ENCODE results near the gene STAT3. TPM values are rescaled to one million over a fixed set of nuclear protein-coding genes. Genes with fewer than 3 reads are reported as not detected.
A peak's percentile ranks its signal among the peaks of the same experiment; 100 is the strongest.

STAT3 gene
- total and polyA plus RNA-seq, 9 of the 15 experiments (the other 6 are each of a cell fraction or from before 2014, with no cell fraction given), result 90.0 to 179 (median 114) TPM

GRCh38 chr17:42317266-42317845 is 70.9 kb downstream of the STAT3 start (continued):
- TF ChIP-seq RBM39 (optimal IDR thresholded peaks at IDR 0.05; ENCODE audit: low read depth, low read length), result no peak
- TF ChIP-seq ARID1B (IDR thresholded peaks at IDR 0.05), result 0 out of 2 replicates have a peak, but pooled peaks have one; percentile 22
- no peak; the same call in 1 of the 2 replicates for TF ChIP-seq ELF1 (tag; IDR thresholded peaks at IDR 0.05)
- no peak for TF ChIP-seq TRIM28 (IDR thresholded peaks at IDR 0.05)
- TF ChIP-seq BACH1 (tag; IDR thresholded peaks at IDR 0.05), result 0 out of 2 replicates have a peak, but pooled peaks have one; percentile 15
- TF ChIP-seq THRA (IDR thresholded peaks at IDR 0.05), result no peak
- TF ChIP-seq HMBOX1 (IDR thresholded peaks at IDR 0.05), result peak; percentile 61; the same call in 1 of the 2 replicates
- TF ChIP-seq SMARCA5 (IDR thresholded peaks at IDR 0.05), result no peak
- no peak for TF ChIP-seq HNRNPK (IDR thresholded peaks at IDR 0.05; ENCODE audit: low read depth, low read length, poor library complexity, severe bottlenecking)
- no peak for TF ChIP-seq CLOCK (CRISPR knock-in tag; IDR thresholded peaks at IDR 0.05; ENCODE audit: borderline replicate concordance)
- TF ChIP-seq FOXA3 (CRISPR knock-in tag; conservative IDR thresholded peaks at IDR 0.05 in 1 of 2, IDR thresholded peaks at IDR 0.05 in 1 of 2), result no peak
- TF ChIP-seq TCFL5 (CRISPR knock-in tag; conservative IDR thresholded peaks at IDR 0.05), result no peak
- TF ChIP-seq ZEB2 (IDR thresholded peaks at IDR 0.05), result no peak
- no peak for TF ChIP-seq SIN3A (IDR thresholded peaks at IDR 0.05; ENCODE audit: borderline replicate concordance in 2 of 2, control insufficient read depth in 1 of 2, low read depth in 2 of 2, low read length in 2 of 2)
- TF ChIP-seq ZNF766 (CRISPR knock-in tag; conservative IDR thresholded peaks at IDR 0.05), result peak; percentile 80; the same call in 1 of the 2 replicates
- peak; percentile 16; the same call in 1 of the 2 replicates for TF ChIP-seq ZNF76 (CRISPR knock-in tag; IDR thresholded peaks at IDR 0.05; ENCODE audit: borderline replicate concordance)
- TF ChIP-seq ZNF316 (IDR thresholded peaks at IDR 0.05), result no peak
- TF ChIP-seq AFF1 (IDR thresholded peaks at IDR 0.05; ENCODE audit: low read depth in 1 of 2, partially characterized antibody in 2 of 2), result peak in 1 of 2 experiments; percentile 37
- no peak for TF ChIP-seq ZNF282 (CRISPR knock-in tag; IDR thresholded peaks at IDR 0.05)
- TF ChIP-seq PRMT5 (CRISPR knock-in tag; IDR thresholded peaks at IDR 0.05), result no peak
